Endothelial cell of umbilical vein (primary cell): ENCODE results near the gene TAX1BP3. TPM values are rescaled to one million over a fixed set of nuclear protein-coding genes. Genes with fewer than 3 reads are reported as not detected.

Experiments
- BruUV-seq: library from RNA; stranded (reverse); fragments of 400-500 nt; replicated peaks from 2 replicates; lab custom pipeline; 2021; lab: Mats Ljungman, UMichigan
- CTCF ChIA-PET: fragments of 300-600, 350-600 bp; sonication (Branson Sonifier 250); formaldehyde crosslinking; loops from one replicate; lab custom pipeline; 2021; ENCODE audit warnings: antibody characterized with exemption, inconsistent platforms; lab: Charles Lee
- POLR2A ChIA-PET: fragments of 300-600, 350-600 bp; sonication (Branson Sonifier 250); formaldehyde crosslinking; loops from one replicate; lab custom pipeline; 2021; ENCODE audit warnings: antibody characterized with exemption, inconsistent platforms; lab: Charles Lee
- DNase-seq: peaks from one replicate; pipeline ENCODE4 v3.0.0-alpha.2; 2011; ENCODE audit warnings: low read depth, low spot score
- FAIRE-seq: peaks from 2 replicates; lab custom pipeline; 2011; peaks lifted over from hg19 to GRCh38; lab: Jason Lieb, UNC
- H2AFZ ChIP-seq: 2 replicates; pipeline ENCODE4 v1.6.0; 2012; ENCODE audit warnings: low read depth, low read length, control low read depth, inconsistent platforms
- H3K27ac ChIP-seq: 2 replicates; pipeline ENCODE4 v1.5.1; 2011; ENCODE audit warnings: low read depth, mild to moderate bottlenecking, control low read depth, low read length, moderate library complexity; ENCODE audit not compliant: insufficient read depth
- H3K27me3 ChIP-seq, 2 experiments: 2 replicates each; pipeline versions ENCODE4 v1.6.0 to v1.6.1; 2011; ENCODE audit warnings: low read length in 2 of 2, mixed read lengths in 1 of 2; ENCODE audit not compliant: control insufficient read depth in 2 of 2, insufficient read depth in 2 of 2
- H3K36me3 ChIP-seq, 2 experiments: 2 replicates in 1 of 2; 3 replicates in 1 of 2; pipeline ENCODE4 v1.5.1; 2011; ENCODE audit warnings: low read length in 2 of 2, mild to moderate bottlenecking in 1 of 2, moderate library complexity in 1 of 2; ENCODE audit not compliant: control insufficient read depth in 2 of 2, insufficient read depth in 2 of 2; ENCODE audit errors: extremely low read depth in 1 of 2
- H3K4me1 ChIP-seq: 3 replicates; pipeline ENCODE4 v1.5.1; 2011; ENCODE audit warnings: mild to moderate bottlenecking, low read length; ENCODE audit not compliant: control insufficient read depth, insufficient read depth; ENCODE audit errors: extremely low read depth
- H3K4me2 ChIP-seq: 2 replicates; pipeline ENCODE4 v1.6.1; 2011; ENCODE audit warnings: low read length, control low read depth, mixed read lengths; ENCODE audit not compliant: insufficient read depth
- H3K4me3 ChIP-seq, 3 experiments: fragments of 200-600 bp in 1 of 3; sonication (generic), shearing (Covaris generic) in 1 of 3; replicated peaks in 1 of 3; 2 replicates each; pipeline ENCODE4 v1.5.1; 2011 to 2016; ENCODE audit warnings: control low read depth in 3 of 3, low read length in 3 of 3, mild to moderate bottlenecking in 2 of 3, inconsistent platforms in 1 of 3, low read depth in 1 of 3, moderate library complexity in 1 of 3; ENCODE audit not compliant: insufficient read depth in 1 of 3
- H3K79me2 ChIP-seq: 2 replicates; pipeline ENCODE4 v1.6.0; 2012; ENCODE audit warnings: low read length, inconsistent platforms; ENCODE audit not compliant: control insufficient read depth, insufficient read depth
- H3K9ac ChIP-seq: replicated peaks from 2 replicates; pipeline ENCODE3; 2011; ENCODE audit warnings: low read length, control low read depth; ENCODE audit not compliant: insufficient read depth; ENCODE audit errors: extremely low read depth
- H3K9me1 ChIP-seq: replicated peaks from 3 replicates; pipeline ENCODE4 v1.6.0; 2011; ENCODE audit warnings: mild to moderate bottlenecking, low read length; ENCODE audit not compliant: control insufficient read depth, insufficient read depth; ENCODE audit errors: extremely low read depth
- H3K9me3 ChIP-seq: replicated peaks from 2 replicates; pipeline ENCODE4 v1.5.1; 2012; ENCODE audit warnings: low read length, inconsistent platforms; ENCODE audit not compliant: control insufficient read depth, insufficient read depth
- H4K20me1 ChIP-seq: replicated peaks from 2 replicates; pipeline ENCODE3; 2011; ENCODE audit warnings: mild to moderate bottlenecking, low read length; ENCODE audit not compliant: control insufficient read depth, insufficient read depth; ENCODE audit errors: extremely low read depth
- CTCF ChIP-seq, 2 donors: IDR thresholded peaks; 1 replicate in 1 of 2; 2 replicates in 1 of 2; pipeline ENCODE4 v1.5.1; 2011; ENCODE audit warnings: low read length in 2 of 2, mild to moderate bottlenecking in 2 of 2, moderate library complexity in 2 of 2, control low read depth in 1 of 2, inconsistent platforms in 1 of 2, low read depth in 1 of 2; ENCODE audit not compliant: insufficient read depth in 1 of 2; ENCODE audit errors: extremely low read depth in 1 of 2
- GATA2 ChIP-seq: IDR thresholded peaks from 2 replicates; pipeline ENCODE4 v1.7.0; 2011; ENCODE audit warnings: low read depth, mild to moderate bottlenecking, moderate library complexity, mixed read lengths, low read length; ENCODE audit not compliant: insufficient read length, insufficient read depth
- JUN ChIP-seq: IDR thresholded peaks from 2 replicates; pipeline ENCODE4 v1.6.1; 2011; ENCODE audit warnings: borderline replicate concordance, low read depth; ENCODE audit not compliant: insufficient read length, insufficient read depth
- MAX ChIP-seq: IDR thresholded peaks from 2 replicates; pipeline ENCODE4 v1.6.1; 2011; ENCODE audit not compliant: insufficient read depth, insufficient read length
- MYC ChIP-seq: IDR thresholded peaks from one replicate; pipeline ENCODE4 v1.6.1; 2011; ENCODE audit warnings: mild to moderate bottlenecking, low read depth, low read length
- dilution Hi-C: fragments of 300-500 bp; cut with MboI; formaldehyde crosslinking; loops from one replicate; pipeline ENCODE4 v1.15.0; 2019; ENCODE audit warnings: low sequenced_read_pairs; ENCODE audit not compliant: extremely low pct_ligation_motif_present
- intact Hi-C: fragments of 100-400 bp; cut with micrococcal nuclease; formaldehyde crosslinking; loops from one replicate; pipeline ENCODE4 v1.10.0; 2022
- polyA plus RNA-seq, 4 experiments: library from polyadenylated mRNA; depleted of rRNA in 3 of 4; stranded (reverse) in 3 of 4; unstranded in 1 of 4; fragments of >200 nt; gene quantifications; 2 replicates each; pipeline versions ENCODE4 v1.2.1 to v1.2.3, GENCODE V29; 2011 to 2012; ENCODE audit warnings: missing spikeins in 1 of 4
- total RNA-seq: library from RNA; stranded (reverse); gene quantifications from 2 replicates; pipeline ENCODE4 v1.2.3, GENCODE V29; 2021

The TAX1BP3 gene
- total and polyA plus RNA-seq, 2 donors (not counting 3 experiments of a cell fraction or from before 2014, with no cell fraction given) = 254 to 315 TPM

- Histone ChIP-seq H3K9me3 (no peaks in the 10 kb centered on the region), H3K79me2 (no peaks in the 10 kb centered on the region), H3K36me3 (peaks cover 0 to 23% of the 10 kb centered on the region in 2 experiments), H3K4me3 (no peak overlapping the region), H3K9me1 (no peaks in the 10 kb centered on the region), H3K27me3 (no peaks in the 10 kb centered on the region), H4K20me1 (no peaks in the 10 kb centered on the region), H3K9ac (no peak overlapping the region), H3K4me2 (no peak overlapping the region), H3K4me1 (peaks cover 4% of the 10 kb centered on the region), H3K27ac (no peak overlapping the region), H2AFZ (no peak overlapping the region)
- ChIA-PET POLR2A (no interaction called here), CTCF (interaction anchor here (0.6 to 1.6 kb wide), 4 partner anchors 9 to 834 kb away, joined by 3 read pairs; partner anchors contain the start of genes CTNS, SHPK and TRPV1)
- intact Hi-C loops (no loop called here), dilution Hi-C loops (no loop called here)
- no TSS peak for BruUV-seq
- TF ChIP-seq GATA2 (no peak), MYC (no peak), MAX (no peak), JUN (no peak), CTCF (IDR thresholded peaks at IDR 0.05; ENCODE audit: extremely low read depth in 1 of 2, insufficient read depth in 1 of 2, low read depth in 1 of 2, low read length in 2 of 2) (no peak)
- no peak for FAIRE-seq
- DNase-seq = no peak
Measured at GRCh38 chr17:3626831-3627768, 41.3 kb downstream of the TAX1BP3 start.
